Esophagus muscularis mucosa (tissue), 4 donors: Measurements from ENCODE around the gene CTNS. TPM values are rescaled to one million over a fixed set of nuclear protein-coding genes. Genes with fewer than 3 reads are reported as not detected.

ENCODE experiments used
- DNase-seq: peaks from one replicate; pipeline ENCODE4 v3.0.0-alpha.2; 2017; ENCODE audit errors: extremely low spot score
- H3K27ac ChIP-seq, 4 donors: fragments of 200-600 bp; sonication (generic); replicated peaks in 1 of 4; 1 replicate in 3 of 4; 2 replicates in 1 of 4; pipeline ENCODE4 v1.5.1; 2016 to 2019; ENCODE audit warnings: mild to moderate bottlenecking in 1 of 4
- H3K27me3 ChIP-seq, 4 donors: fragments of 200-600 bp; sonication (generic); one replicate each; pipeline versions ENCODE4 v1.5.1 to v1.6.0; 2016 to 2019
- H3K36me3 ChIP-seq, 4 donors: fragments of 200-600 bp; sonication (generic); one replicate each; pipeline ENCODE4 v1.5.1; 2016 to 2019
- H3K4me1 ChIP-seq, 4 donors: fragments of 200-600 bp; sonication (generic); one replicate each; pipeline ENCODE4 v1.5.1; 2016 to 2019
- H3K4me3 ChIP-seq, 4 donors: fragments of 200-600 bp; sonication (generic); 1 replicate in 2 of 4; 2 replicates in 2 of 4; pipeline ENCODE4 v1.5.1; 2016 to 2019; ENCODE audit warnings: mild to moderate bottlenecking in 4 of 4, moderate library complexity in 1 of 4
- H3K9me3 ChIP-seq, 4 donors: fragments of 200-600 bp; sonication (generic); 1 replicate in 3 of 4; 2 replicates in 1 of 4; pipeline ENCODE4 v1.5.1; 2016 to 2019
- CTCF ChIP-seq, 3 experiments: fragments of 200-600 bp in 2 of 3; fragments of 450-650 bp in 1 of 3; sonication (generic) in 2 of 3; IDR thresholded peaks; one replicate each; pipeline ENCODE4 v1.5.1; 2017 to 2019; ENCODE audit warnings: antibody characterized with exemption in 3 of 3, mild to moderate bottlenecking in 2 of 3, moderate library complexity in 1 of 3
- EP300 ChIP-seq: sonication (generic); formaldehyde crosslinking; IDR thresholded peaks from one replicate; pipeline ENCODE4 v1.6.1; 2017; ENCODE audit warnings: antibody characterized with exemption
- POLR2A ChIP-seq: fragments of 450-650 bp; IDR thresholded peaks from one replicate; pipeline ENCODE4 v1.6.1; 2017; ENCODE audit warnings: antibody characterized with exemption, moderate library complexity, mild to moderate bottlenecking, low read depth
- POLR2AphosphoS5 ChIP-seq, 2 donors: sonication (generic); formaldehyde crosslinking; IDR thresholded peaks; one replicate each; pipeline ENCODE4 v1.6.1; 2017; ENCODE audit warnings: antibody characterized with exemption in 2 of 2
- WGBS: methylation state at CpG from one replicate; pipeline ENCODE4 v1.1.5; 2018; 5-methylcytosine and 5-hydroxymethylcytosine counted together
- intact Hi-C: fragments of 100-400 bp; cut with DNase I; formaldehyde crosslinking; loops from one replicate; pipeline ENCODE4 v1.15.1; 2023
- total RNA-seq, 4 donors: library from RNA; depleted of rRNA; stranded (reverse); fragments of >200 nt; gene quantifications; one replicate each; pipeline versions ENCODE4 v1.1.0 to v1.2.1, GENCODE V29; 2016

The CTNS gene
- 10 to 100 TPM; 10.4 to 20.3 (median 15.5) TPM for total RNA-seq

- no peaks in the 10 kb centered on the region for H3K27me3 ChIP-seq
- peaks cover 33 to 45% (median 39%) of the 10 kb centered on the region in 4 donors for H3K4me1 ChIP-seq
- WGBS, result 2% methylated on average over 21 of the region's 68 CpGs
- H3K36me3 ChIP-seq, result peaks cover 0 to 27% (median 7%) of the 10 kb centered on the region in 4 donors
- DNase-seq, result peak; percentile 99
- H3K9me3 ChIP-seq, result no peaks in the 10 kb centered on the region
- H3K4me3 ChIP-seq, result peak within 1 kb of the TSS; percentile 65 to 99 (median 94)
- intact Hi-C loops, result loop anchor here (2.0 kb wide), 1 partner anchor 32 kb away; the partner anchor contains the start of genes EMC6 and TAX1BP3
- peak within 1 kb of the TSS; percentile 89 to 95 (median 90) for H3K27ac ChIP-seq
- no peak for TF ChIP-seq EP300
- peak in 1 of 3 experiments; percentile 3 for TF ChIP-seq CTCF (IDR thresholded peaks at IDR 0.05)
- peak; percentile 77 to 84 for TF ChIP-seq POLR2AphosphoS5 (IDR thresholded peaks at IDR 0.05)
- peak; percentile 30 for TF ChIP-seq POLR2A
Measured at GRCh38 chr17:3636154-3636907, at the start of gene CTNS, which contains the start of gene SHPK. Gene CTNS, plus strand, starts transcription at chr17:3636760. Its CDS starts 3,447 bp downstream, at chr17:3640207. Gene SHPK, minus strand, starts transcription at chr17:3636250. Its CDS starts 31 bp downstream, at chr17:3636219.

- peaks cover 7 to 77% (median 68%) of the 10 kb centered on the region in 4 donors for H3K36me3 ChIP-seq
- H3K27me3 ChIP-seq, result no peaks in the 10 kb centered on the region
- H3K9me3 ChIP-seq, result no peaks in the 10 kb centered on the region
- DNase-seq, result no peak
- no peak for TF ChIP-seq EP300
- no peak for TF ChIP-seq CTCF (IDR thresholded peaks at IDR 0.05)
- no peak for TF ChIP-seq POLR2A
- no peak for TF ChIP-seq POLR2AphosphoS5 (IDR thresholded peaks at IDR 0.05)
- no peak overlapping the region for H3K27ac ChIP-seq
- H3K4me1 ChIP-seq, result peaks cover 4 to 9% (median 8%) of the 10 kb centered on the region in 4 donors
- WGBS, result 93% methylated on average over 3 of the region's 22 CpGs
- H3K4me3 ChIP-seq, result no peak overlapping the region
- intact Hi-C loops, result no loop called here
Measured at GRCh38 chr17:3589784-3590183, 46.8 kb upstream of the CTNS start.

- 97% methylated on average over 12 of the region's 15 CpGs for WGBS
- no peak overlapping the region for H3K4me3 ChIP-seq
- H3K9me3 ChIP-seq, result no peaks in the 10 kb centered on the region
- no peak for DNase-seq
- intact Hi-C loops, result no loop called here
- H3K36me3 ChIP-seq, result peaks cover 7 to 72% (median 66%) of the 10 kb centered on the region in 4 donors
- peaks cover 5 to 11% (median 9%) of the 10 kb centered on the region in 4 donors for H3K4me1 ChIP-seq
- no peaks in the 10 kb centered on the region for H3K27me3 ChIP-seq
- TF ChIP-seq CTCF (IDR thresholded peaks at IDR 0.05), result no peak
- no peak overlapping the region for H3K27ac ChIP-seq
Measured at GRCh38 chr17:3590231-3590630, 46.3 kb upstream of the CTNS start.

- no peak overlapping the region for H3K27ac ChIP-seq
- no peaks in the 10 kb centered on the region for H3K9me3 ChIP-seq
- 80% methylated on average over 13 of the region's 15 CpGs for WGBS
- no peak overlapping the region for H3K4me3 ChIP-seq
- no peak for DNase-seq
- H3K36me3 ChIP-seq, result peaks cover 7 to 67% (median 61%) of the 10 kb centered on the region in 4 donors
- no peak for TF ChIP-seq POLR2AphosphoS5 (IDR thresholded peaks at IDR 0.05)
- TF ChIP-seq CTCF (IDR thresholded peaks at IDR 0.05), result no peak
- no peak for TF ChIP-seq POLR2A
- TF ChIP-seq EP300, result no peak
- intact Hi-C loops, result no loop called here
- H3K27me3 ChIP-seq, result no peaks in the 10 kb centered on the region
- H3K4me1 ChIP-seq, result peaks cover 5 to 11% (median 9%) of the 10 kb centered on the region in 4 donors
Measured at GRCh38 chr17:3590768-3591167, 45.8 kb upstream of the CTNS start.
